ENCODE results near the gene RAB43. TPM values are rescaled to one million over a fixed set of nuclear protein-coding genes. Genes with fewer than 3 reads are reported as not detected.
A peak's percentile ranks its signal among the peaks of the same experiment; 100 is the strongest.

RAB43 gene
- total and polyA plus RNA-seq, 7 experiments from 2014 or later = 27.2 to 122 (median 59.4) TPM

GRCh38 chr3:129105862-129106261 lies 15.7 kb downstream of the RAB43 start:
- peak overlapping the region; percentile 46 for H3K27ac ChIP-seq (ENCODE audit: low read depth, low read length)
- DNase-seq (no peak), ATAC-seq (no peak)
- Mint-ChIP-seq H3K4me1 (peaks cover 62 to 95% (median 81%) of the 10 kb centered on the region in 7 donors), H3K27me3 (no peaks in the 10 kb centered on the region), H3K9me3 (no peaks in the 10 kb centered on the region), H3K36me3 (peaks cover 3 to 34% (median 17%) of the 10 kb centered on the region in 5 donors), H3K27ac (peak overlapping the region in 5 of 9 donors; percentile 46 to 89 (median 82)), H3K4me3 (peak overlapping the region in 5 of 10 donors; percentile 5 to 84 (median 56))
- POLR2A ChIA-PET = interaction anchor here (0.6 to 8.6 kb wide), 4 partner anchors 14 to 317 kb away, joined by 3 to 111 read pairs (median 3); partner anchors contain the start of gene RAB43
- H3K36me3 ChIP-seq (ENCODE audit: control insufficient read depth in 2 of 3, insufficient read depth in 3 of 3, low read length in 3 of 3) = peaks cover 0 to 56% (median 4%) of the 10 kb centered on the region in 3 experiments
- H3K9me3 ChIP-seq (ENCODE audit: control insufficient read depth in 2 of 3, low read length in 3 of 3) = no peaks in the 10 kb centered on the region
- CTCF ChIA-PET = interaction anchor here (0.9 kb wide), 1 partner anchor 13 kb away, joined by 3 read pairs; no protein-coding TSS in a partner anchor
- H3K4me1 ChIP-seq (ENCODE audit: control insufficient read depth in 2 of 2, insufficient read depth in 2 of 2, low read length in 2 of 2) = peaks cover 3 to 79% of the 10 kb centered on the region in 2 donors
- intact Hi-C loops (cut with micrococcal nuclease) = loop anchor here in 1 of 2 donors (1.0 kb wide), 1 partner anchor 10 kb away; no protein-coding TSS in a partner anchor
- H3K4me3 ChIP-seq (ENCODE audit: low read length) = no peak overlapping the region
- no peaks in the 10 kb centered on the region for H3K27me3 ChIP-seq (ENCODE audit: control insufficient read depth in 2 of 2, insufficient read depth in 2 of 2, low read length in 2 of 2)

- no peaks in the 10 kb centered on the region for H3K27me3 Mint-ChIP-seq
- peak overlapping the region in 8 of 10 donors; percentile 6 to 78 (median 59) for H3K4me3 Mint-ChIP-seq
- no peaks in the 10 kb centered on the region for H3K27me3 ChIP-seq (ENCODE audit: control insufficient read depth in 2 of 2, insufficient read depth in 2 of 2, low read length in 2 of 2)
- CTCF ChIA-PET = interaction anchor here (0.7 to 0.9 kb wide), 2 partner anchors 14 to 198 kb away, joined by 3 read pairs; no protein-coding TSS in a partner anchor
- DNase-seq (no peak), ATAC-seq (no peak)
- H3K4me1 Mint-ChIP-seq = peaks cover 59 to 95% (median 79%) of the 10 kb centered on the region in 7 donors
- intact Hi-C loops (cut with micrococcal nuclease) = no loop called here
- H3K27ac Mint-ChIP-seq = peak overlapping the region; percentile 1 to 90 (median 84)
- peaks cover 3 to 23% (median 12%) of the 10 kb centered on the region in 5 donors for H3K36me3 Mint-ChIP-seq
- peaks cover 0 to 56% (median 4%) of the 10 kb centered on the region in 3 experiments for H3K36me3 ChIP-seq (ENCODE audit: control insufficient read depth in 2 of 3, insufficient read depth in 3 of 3, low read length in 3 of 3)
- POLR2A ChIA-PET = interaction anchor here (0.5 to 6.3 kb wide), 4 partner anchors 13 to 59 kb away, joined by 3 to 78 read pairs (median 4); partner anchors contain the start of gene RAB43
- peaks cover 3 to 67% of the 10 kb centered on the region in 2 donors for H3K4me1 ChIP-seq (ENCODE audit: control insufficient read depth in 2 of 2, insufficient read depth in 2 of 2, low read length in 2 of 2)
- H3K9me3 ChIP-seq (ENCODE audit: control insufficient read depth in 2 of 3, low read length in 3 of 3) = no peaks in the 10 kb centered on the region
- H3K9me3 Mint-ChIP-seq = no peaks in the 10 kb centered on the region
- H3K27ac ChIP-seq (ENCODE audit: low read depth, low read length) = peak overlapping the region; percentile 50
- H3K4me3 ChIP-seq (ENCODE audit: low read length) = no peak overlapping the region
Measured at GRCh38 chr3:129104498-129105079, 17.0 kb downstream of the RAB43 start.

GRCh38 chr3:129104051-129104450 lies 17.6 kb downstream of the RAB43 start:
- peak overlapping the region; percentile 42 to 95 (median 84) for H3K27ac Mint-ChIP-seq
- ChIA-PET POLR2A (interaction anchor here (0.5 to 6.3 kb wide), 5 partner anchors 11 to 80 kb away, joined by 3 to 78 read pairs (median 4); partner anchors contain the start of genes CNBP and RAB43), CTCF (interaction anchor here (0.7 to 0.9 kb wide), 2 partner anchors 14 to 198 kb away, joined by 3 read pairs; no protein-coding TSS in a partner anchor)
- DNase-seq (no peak), ATAC-seq (no peak)
- H3K4me3 Mint-ChIP-seq = peak overlapping the region in 9 of 10 donors; percentile 2 to 78 (median 59)
- H3K4me1 Mint-ChIP-seq = peaks cover 61 to 97% (median 81%) of the 10 kb centered on the region in 7 donors
- no peaks in the 10 kb centered on the region for H3K9me3 Mint-ChIP-seq
- no peak overlapping the region for H3K4me3 ChIP-seq (ENCODE audit: low read length)
- H3K36me3 ChIP-seq (ENCODE audit: control insufficient read depth in 2 of 3, insufficient read depth in 3 of 3, low read length in 3 of 3) = peaks cover 0 to 56% (median 4%) of the 10 kb centered on the region in 3 experiments
- H3K27ac ChIP-seq (ENCODE audit: low read depth, low read length) = peak overlapping the region; percentile 50
- no peaks in the 10 kb centered on the region for H3K27me3 Mint-ChIP-seq
- intact Hi-C loops (cut with micrococcal nuclease) = no loop called here
- no peaks in the 10 kb centered on the region for H3K9me3 ChIP-seq (ENCODE audit: control insufficient read depth in 2 of 3, low read length in 3 of 3)
- H3K36me3 Mint-ChIP-seq = peaks cover 3 to 25% (median 12%) of the 10 kb centered on the region in 5 donors
- peaks cover 3 to 67% of the 10 kb centered on the region in 2 donors for H3K4me1 ChIP-seq (ENCODE audit: control insufficient read depth in 2 of 2, insufficient read depth in 2 of 2, low read length in 2 of 2)
- no peaks in the 10 kb centered on the region for H3K27me3 ChIP-seq (ENCODE audit: control insufficient read depth in 2 of 2, insufficient read depth in 2 of 2, low read length in 2 of 2)

GRCh38 chr3:129103296-129103695 lies 18.3 kb downstream of the RAB43 start:
- ChIA-PET POLR2A (interaction anchor here (0.6 to 6.3 kb wide), 4 partner anchors 11 to 196 kb away, joined by 3 to 78 read pairs (median 3); partner anchors contain the start of genes CNBP and RAB43), CTCF (interaction anchor here (1.4 kb wide), 1 partner anchor 31 kb away, joined by 3 read pairs; no protein-coding TSS in a partner anchor)
- Mint-ChIP-seq H3K4me3 (peak overlapping the region in 8 of 10 donors; percentile 43 to 78 (median 65)), H3K27me3 (no peaks in the 10 kb centered on the region), H3K4me1 (peaks cover 56 to 93% (median 78%) of the 10 kb centered on the region in 7 donors), H3K36me3 (peaks cover 0 to 22% (median 13%) of the 10 kb centered on the region in 5 donors), H3K27ac (peak overlapping the region; percentile 64 to 95 (median 84)), H3K9me3 (no peaks in the 10 kb centered on the region)
- no peaks in the 10 kb centered on the region for H3K9me3 ChIP-seq (ENCODE audit: control insufficient read depth in 2 of 3, low read length in 3 of 3)
- ATAC-seq (no peak), DNase-seq (no peak)
- no peak overlapping the region for H3K4me3 ChIP-seq (ENCODE audit: low read length)
- peak overlapping the region; percentile 29 for H3K27ac ChIP-seq (ENCODE audit: low read depth, low read length)
- no peaks in the 10 kb centered on the region for H3K27me3 ChIP-seq (ENCODE audit: control insufficient read depth in 2 of 2, insufficient read depth in 2 of 2, low read length in 2 of 2)
- H3K4me1 ChIP-seq (ENCODE audit: control insufficient read depth in 2 of 2, insufficient read depth in 2 of 2, low read length in 2 of 2) = peaks cover 3 to 65% of the 10 kb centered on the region in 2 donors
- H3K36me3 ChIP-seq (ENCODE audit: control insufficient read depth in 2 of 3, insufficient read depth in 3 of 3, low read length in 3 of 3) = peaks cover 0 to 50% (median 4%) of the 10 kb centered on the region in 3 experiments
- intact Hi-C loops (cut with micrococcal nuclease) = loop anchor here in 1 of 2 donors (2.0 kb wide), 1 partner anchor 14 kb away; no protein-coding TSS in a partner anchor

- ChIA-PET CTCF (interaction anchor here (0.7 to 1.4 kb wide), 6 partner anchors 15 to 143 kb away, joined by 3 to 4 read pairs (median 3); no protein-coding TSS in a partner anchor), POLR2A (interaction anchor here (0.9 to 6.3 kb wide), 4 partner anchors 12 to 85 kb away, joined by 3 to 78 read pairs (median 14); partner anchors contain the start of gene RAB43)
- H3K4me3 ChIP-seq (ENCODE audit: low read length) = no peak overlapping the region
- Mint-ChIP-seq H3K4me1 (peaks cover 54 to 93% (median 78%) of the 10 kb centered on the region in 7 donors), H3K27me3 (no peaks in the 10 kb centered on the region), H3K4me3 (peak overlapping the region in 8 of 10 donors; percentile 11 to 78 (median 55)), H3K9me3 (no peaks in the 10 kb centered on the region), H3K27ac (peak overlapping the region; percentile 65 to 95 (median 84)), H3K36me3 (peaks cover under 1 to 28% (median 15%) of the 10 kb centered on the region in 5 donors)
- ATAC-seq (no peak), DNase-seq (no peak)
- intact Hi-C loops (cut with micrococcal nuclease) = loop anchor here in 1 of 2 donors (2.0 kb wide), 1 partner anchor 15 kb away; no protein-coding TSS in a partner anchor
- H3K9me3 ChIP-seq (ENCODE audit: control insufficient read depth in 2 of 3, low read length in 3 of 3) = no peaks in the 10 kb centered on the region
- H3K27ac ChIP-seq (ENCODE audit: low read depth, low read length) = peak overlapping the region; percentile 59
- peaks cover 3 to 62% of the 10 kb centered on the region in 2 donors for H3K4me1 ChIP-seq (ENCODE audit: control insufficient read depth in 2 of 2, insufficient read depth in 2 of 2, low read length in 2 of 2)
- peaks cover 0 to 45% (median 0%) of the 10 kb centered on the region in 3 experiments for H3K36me3 ChIP-seq (ENCODE audit: control insufficient read depth in 2 of 3, insufficient read depth in 3 of 3, low read length in 3 of 3)
- no peaks in the 10 kb centered on the region for H3K27me3 ChIP-seq (ENCODE audit: control insufficient read depth in 2 of 2, insufficient read depth in 2 of 2, low read length in 2 of 2)
Measured at GRCh38 chr3:129101370-129102138, 20.1 kb downstream of the RAB43 start.

Measured in naive thymus-derived CD4-positive, alpha-beta T cell (primary cell).